TTC549 (cell line): ENCODE measurements around the gene COL4A5.
"Not testable (repeated sequence)": the region's sequence is repeated elsewhere in the genome, so short reads cannot be mapped to it uniquely, and the experiment has no call there.

Source experiments
- FAIRE-seq: peaks from 2 replicates; lab custom pipeline; 2012; peaks lifted over from hg19 to GRCh38; lab: Jason Lieb, UNC

The COL4A5 gene

GRCh38 chrX:108456971-108457477 lies 17.4 kb downstream of the COL4A5 start:
- no peak for FAIRE-seq

- no peak for FAIRE-seq
Measured at GRCh38 chrX:108464604-108465003, 25.0 kb downstream of the COL4A5 start.

GRCh38 chrX:108468486-108468885 lies 28.8 kb downstream of the COL4A5 start:
- no peak for FAIRE-seq

GRCh38 chrX:108473979-108474378 lies 34.3 kb downstream of the COL4A5 start:
- no peak for FAIRE-seq

GRCh38 chrX:108481528-108481927 lies 41.9 kb downstream of the COL4A5 start:
- FAIRE-seq = not testable (repeated sequence)

- FAIRE-seq = no peak
Measured at GRCh38 chrX:108484251-108484650, 44.6 kb downstream of the COL4A5 start.

GRCh38 chrX:108485960-108486359 lies 46.3 kb downstream of the COL4A5 start:
- no peak for FAIRE-seq

GRCh38 chrX:108494406-108495090 lies 54.9 kb downstream of the COL4A5 start:
- FAIRE-seq = no peak

GRCh38 chrX:108511721-108512120 lies 72.1 kb downstream of the COL4A5 start:
- FAIRE-seq = no peak

- no peak for FAIRE-seq
Measured at GRCh38 chrX:108516184-108516583, 76.5 kb downstream of the COL4A5 start.

- no peak for FAIRE-seq
Measured at GRCh38 chrX:108527724-108528123, 88.1 kb downstream of the COL4A5 start.

GRCh38 chrX:108537005-108537404 lies 97.4 kb downstream of the COL4A5 start:
- peak; percentile 84 for FAIRE-seq

GRCh38 chrX:108541286-108541685 lies 101.6 kb downstream of the COL4A5 start:
- FAIRE-seq = no peak

GRCh38 chrX:108557580-108557979 lies 117.9 kb downstream of the COL4A5 start:
- FAIRE-seq = no peak

GRCh38 chrX:108558217-108558616 lies 118.6 kb downstream of the COL4A5 start:
- FAIRE-seq = no peak

- FAIRE-seq = no peak
Measured at GRCh38 chrX:108573136-108573535, 133.5 kb downstream of the COL4A5 start.

GRCh38 chrX:108582151-108582550 lies 142.5 kb downstream of the COL4A5 start:
- no peak for FAIRE-seq

- no peak for FAIRE-seq
Measured at GRCh38 chrX:108584617-108585211, 145.1 kb downstream of the COL4A5 start.

GRCh38 chrX:108590496-108590895 lies 150.9 kb downstream of the COL4A5 start:
- no peak for FAIRE-seq

- FAIRE-seq = no peak
Measured at GRCh38 chrX:108601276-108601675, 161.6 kb downstream of the COL4A5 start.

GRCh38 chrX:108610141-108610540 lies 170.5 kb downstream of the COL4A5 start:
- no peak for FAIRE-seq

GRCh38 chrX:108614616-108615015 lies 175.0 kb downstream of the COL4A5 start:
- FAIRE-seq = no peak

- FAIRE-seq = no peak
Measured at GRCh38 chrX:108640817-108641216, 201.2 kb downstream of the COL4A5 start.
